ENCODE data around the gene ELSPBP1.

GRCh38 chr19:47994209-47994802 is at the start of gene ELSPBP1:
- TF ChIP-seq CTCF (IDR thresholded peaks at IDR 0.05) (no peak), POLR2A (IDR thresholded peaks at IDR 0.05) (no peak)
